Breast epithelium (tissue), 4 donors: ENCODE data around the gene RBMXL2. TPM values are rescaled to one million over a fixed set of nuclear protein-coding genes. Genes with fewer than 3 reads are reported as not detected.

ENCODE experiments used
- DNase-seq, 2 donors: peaks; one replicate each; pipeline ENCODE4 v3.0.0-alpha.2; 2019; ENCODE audit warnings: low spot score in 2 of 2
- H3K27ac ChIP-seq, 2 donors: fragments of 200-600 bp; sonication (generic) in 1 of 2; one replicate each; pipeline ENCODE4 v1.5.1; 2016 to 2019; ENCODE audit warnings: mild to moderate bottlenecking in 1 of 2
- H3K27me3 ChIP-seq, 2 donors: fragments of 200-600 bp; sonication (generic) in 1 of 2; one replicate each; pipeline versions ENCODE4 v1.5.1 to v1.6.0; 2017 to 2019; ENCODE audit warnings: control low read depth in 1 of 2, mild to moderate bottlenecking in 1 of 2
- H3K36me3 ChIP-seq: fragments of 200-600 bp; one replicate; pipeline ENCODE4 v1.5.1; 2019
- H3K4me1 ChIP-seq, 2 donors: fragments of 200-600 bp; sonication (generic); one replicate each; pipeline ENCODE4 v1.5.1; 2016 to 2019; ENCODE audit warnings: control low read depth in 1 of 2
- H3K4me3 ChIP-seq, 3 donors: fragments of 200-600 bp; sonication (generic); 1 replicate in 2 of 3; 2 replicates in 1 of 3; pipeline ENCODE4 v1.5.1; 2016 to 2019; ENCODE audit warnings: mild to moderate bottlenecking in 3 of 3, moderate library complexity in 2 of 3
- H3K9me3 ChIP-seq, 2 donors: fragments of 200-600 bp; sonication (generic) in 1 of 2; one replicate each; pipeline ENCODE4 v1.5.1; 2016 to 2019; ENCODE audit warnings: control low read depth in 1 of 2
- POLR2A ChIP-seq: fragments of 450-650 bp; IDR thresholded peaks from one replicate; pipeline ENCODE4 v1.6.1; 2016; ENCODE audit warnings: antibody characterized with exemption, mild to moderate bottlenecking, moderate library complexity
- POLR2AphosphoS5 ChIP-seq, 3 donors: sonication (generic); formaldehyde crosslinking; IDR thresholded peaks; one replicate each; pipeline ENCODE4 v1.6.1; 2017; ENCODE audit warnings: antibody characterized with exemption in 3 of 3
- intact Hi-C: fragments of 100-400 bp; cut with DNase I; formaldehyde crosslinking; loops from one replicate; pipeline ENCODE4 v1.15.1; 2023; ENCODE audit warnings: low total_unique reads
- total RNA-seq, 3 donors: library from RNA; depleted of rRNA; stranded (reverse); fragments of >200 nt; gene quantifications; one replicate each; pipeline ENCODE4 v1.1.0, GENCODE V29; 2016
- TF ChIP-seq, protein P1 (sequence below), 3 donors: fragments of 450-650 bp; IDR thresholded peaks; one replicate each; pipeline ENCODE4 v1.5.1; 2016 to 2017; ENCODE audit warnings: antibody characterized with exemption in 3 of 3, mild to moderate bottlenecking in 3 of 3, moderate library complexity in 3 of 3

Gene RBMXL2
- total RNA-seq, 3 donors from 2014 or later = 0.15 TPM; not detected in 2

- no peak for DNase-seq
- Histone ChIP-seq H3K9me3 (peaks cover 0 to 18% of the 10 kb centered on the region in 2 donors), H3K27me3 (no peaks in the 10 kb centered on the region), H3K27ac (no peak overlapping the region), H3K36me3 (no peaks in the 10 kb centered on the region), H3K4me3 (no peak overlapping the region), H3K4me1 (no peaks in the 10 kb centered on the region)
- TF ChIP-seq, protein P1, sequence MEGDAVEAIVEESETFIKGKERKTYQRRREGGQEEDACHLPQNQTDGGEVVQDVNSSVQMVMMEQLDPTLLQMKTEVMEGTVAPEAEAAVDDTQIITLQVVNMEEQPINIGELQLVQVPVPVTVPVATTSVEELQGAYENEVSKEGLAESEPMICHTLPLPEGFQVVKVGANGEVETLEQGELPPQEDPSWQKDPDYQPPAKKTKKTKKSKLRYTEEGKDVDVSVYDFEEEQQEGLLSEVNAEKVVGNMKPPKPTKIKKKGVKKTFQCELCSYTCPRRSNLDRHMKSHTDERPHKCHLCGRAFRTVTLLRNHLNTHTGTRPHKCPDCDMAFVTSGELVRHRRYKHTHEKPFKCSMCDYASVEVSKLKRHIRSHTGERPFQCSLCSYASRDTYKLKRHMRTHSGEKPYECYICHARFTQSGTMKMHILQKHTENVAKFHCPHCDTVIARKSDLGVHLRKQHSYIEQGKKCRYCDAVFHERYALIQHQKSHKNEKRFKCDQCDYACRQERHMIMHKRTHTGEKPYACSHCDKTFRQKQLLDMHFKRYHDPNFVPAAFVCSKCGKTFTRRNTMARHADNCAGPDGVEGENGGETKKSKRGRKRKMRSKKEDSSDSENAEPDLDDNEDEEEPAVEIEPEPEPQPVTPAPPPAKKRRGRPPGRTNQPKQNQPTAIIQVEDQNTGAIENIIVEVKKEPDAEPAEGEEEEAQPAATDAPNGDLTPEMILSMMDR (IDR thresholded peaks at IDR 0.05) = no peak
- TF ChIP-seq POLR2A = no peak
- TF ChIP-seq POLR2AphosphoS5 (IDR thresholded peaks at IDR 0.05) = no peak
- intact Hi-C loops = no loop called here
These were observed 7.9 kb upstream of the RBMXL2 start for GRCh38 chr11:7080900-7081299.

DNA sequence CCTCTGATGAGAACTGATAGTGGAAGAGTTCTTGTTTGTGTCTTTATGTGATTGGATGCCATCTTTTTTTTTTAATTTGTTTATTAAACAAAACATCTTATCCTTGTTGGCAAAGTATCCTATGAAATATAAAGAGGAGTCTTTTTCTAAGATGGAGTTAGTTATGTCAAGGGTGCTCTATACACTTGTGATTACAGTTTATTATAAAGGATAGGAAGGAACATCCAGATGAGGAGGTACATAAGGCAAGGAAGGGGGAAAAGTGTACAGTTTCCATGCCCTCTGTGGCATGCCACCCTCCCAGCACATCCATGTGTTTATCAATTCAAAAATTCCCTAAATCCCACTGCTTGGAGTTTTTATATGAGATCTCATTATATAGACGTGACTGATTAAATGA is 7.4 kb upstream of the RBMXL2 start:
- DNase-seq = no peak
- Histone ChIP-seq H3K4me1 (no peaks in the 10 kb centered on the region), H3K4me3 (no peak overlapping the region), H3K27me3 (no peaks in the 10 kb centered on the region), H3K27ac (no peak overlapping the region), H3K36me3 (no peaks in the 10 kb centered on the region), H3K9me3 (peaks cover 0 to 18% of the 10 kb centered on the region in 2 donors)
- no peak for TF ChIP-seq POLR2A
- no peak for TF ChIP-seq POLR2AphosphoS5 (IDR thresholded peaks at IDR 0.05)
- TF ChIP-seq, protein P1 (IDR thresholded peaks at IDR 0.05) = no peak
- intact Hi-C loops = no loop called here

- Histone ChIP-seq H3K27ac (no peak overlapping the region), H3K27me3 (no peaks in the 10 kb centered on the region), H3K4me3 (no peak overlapping the region), H3K36me3 (no peaks in the 10 kb centered on the region), H3K9me3 (no peaks in the 10 kb centered on the region), H3K4me1 (no peaks in the 10 kb centered on the region)
- intact Hi-C loops = no loop called here
- TF ChIP-seq POLR2A = no peak
- TF ChIP-seq, protein P1 (IDR thresholded peaks at IDR 0.05) = no peak
- no peak for TF ChIP-seq POLR2AphosphoS5 (IDR thresholded peaks at IDR 0.05)
- DNase-seq = no peak
These were observed 792 bp downstream of the RBMXL2 start for GRCh38 chr11:7089328-7090251.

- H3K27ac ChIP-seq = no peak overlapping the region
- no peaks in the 10 kb centered on the region for H3K36me3 ChIP-seq
- H3K27me3 ChIP-seq = no peaks in the 10 kb centered on the region
- H3K9me3 ChIP-seq = no peaks in the 10 kb centered on the region
- intact Hi-C loops = no loop called here
- no peak overlapping the region for H3K4me3 ChIP-seq
- H3K4me1 ChIP-seq = no peaks in the 10 kb centered on the region
- no peak for TF ChIP-seq POLR2A
- TF ChIP-seq, protein P1 (IDR thresholded peaks at IDR 0.05) = peak; percentile 19 to 72 (median 48)
- DNase-seq = no peak
These were observed 9.5 kb downstream of the RBMXL2 start for GRCh38 chr11:7098235-7098832.

DNA sequence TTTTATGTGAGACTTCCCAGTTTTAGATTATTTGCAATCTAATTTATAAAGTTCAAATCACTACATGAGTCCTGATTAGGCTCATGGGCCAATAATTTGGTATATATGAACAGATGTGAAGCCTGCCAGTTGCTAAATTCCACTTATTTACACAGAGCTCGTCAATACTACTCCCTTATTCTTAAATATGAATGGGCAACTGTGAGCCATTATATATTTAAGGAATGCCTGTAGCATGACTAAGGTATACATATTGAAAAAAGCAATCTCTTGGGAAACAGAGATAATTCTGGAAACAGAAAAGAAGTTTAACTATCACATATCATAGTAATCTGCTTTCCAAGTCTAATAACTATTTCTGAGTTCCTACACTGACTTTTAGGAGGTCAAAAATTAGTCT is 27.0 kb downstream of the RBMXL2 start:
- Histone ChIP-seq H3K4me1 (no peaks in the 10 kb centered on the region), H3K4me3 (no peak overlapping the region), H3K27me3 (no peaks in the 10 kb centered on the region), H3K27ac (no peak overlapping the region), H3K9me3 (no peaks in the 10 kb centered on the region), H3K36me3 (no peaks in the 10 kb centered on the region)
- no peak for DNase-seq
- intact Hi-C loops = no loop called here
- TF ChIP-seq POLR2AphosphoS5 (IDR thresholded peaks at IDR 0.05) (no peak), POLR2A (no peak)
- TF ChIP-seq, protein P1 (IDR thresholded peaks at IDR 0.05) = no peak
